NCI-H1105 treated with DMSO at 0.1 percent for 48 hours (cell line): ENCODE measurements around the gene SCRG1.

ENCODE experiments used
- DNase-seq: peaks from one replicate; lab custom pipeline; 2025; lab: John Stamatoyannopoulos, UW

SCRG1 gene

DNA sequence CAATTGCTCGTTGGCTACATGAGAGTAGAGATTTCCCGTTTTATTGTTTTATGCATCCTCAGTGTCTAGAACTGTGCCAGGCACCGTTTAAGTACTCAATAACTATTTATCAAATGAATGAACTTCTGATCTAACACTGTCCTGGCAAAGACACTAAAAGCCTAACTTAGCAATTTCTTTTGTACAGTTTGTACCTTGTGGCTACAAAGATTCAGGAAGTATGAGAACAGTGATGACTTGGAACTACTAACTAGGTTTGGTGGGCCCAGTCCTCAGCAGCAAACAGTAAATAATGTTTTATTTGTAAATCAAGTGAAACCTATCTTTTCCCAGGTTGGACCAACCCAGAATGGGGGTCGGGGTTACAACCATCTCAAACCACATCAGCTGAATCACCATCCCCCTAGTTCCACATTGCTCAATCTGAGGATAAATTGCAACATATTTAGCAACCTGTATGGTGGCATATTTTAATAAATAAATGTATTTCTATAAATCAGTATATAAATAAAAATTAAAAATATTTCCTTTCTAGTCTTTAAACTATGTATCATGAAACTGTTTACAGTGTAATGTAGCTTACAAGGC lies 12.3 kb upstream of the SCRG1 start:
- DNase-seq: no peak

DNA sequence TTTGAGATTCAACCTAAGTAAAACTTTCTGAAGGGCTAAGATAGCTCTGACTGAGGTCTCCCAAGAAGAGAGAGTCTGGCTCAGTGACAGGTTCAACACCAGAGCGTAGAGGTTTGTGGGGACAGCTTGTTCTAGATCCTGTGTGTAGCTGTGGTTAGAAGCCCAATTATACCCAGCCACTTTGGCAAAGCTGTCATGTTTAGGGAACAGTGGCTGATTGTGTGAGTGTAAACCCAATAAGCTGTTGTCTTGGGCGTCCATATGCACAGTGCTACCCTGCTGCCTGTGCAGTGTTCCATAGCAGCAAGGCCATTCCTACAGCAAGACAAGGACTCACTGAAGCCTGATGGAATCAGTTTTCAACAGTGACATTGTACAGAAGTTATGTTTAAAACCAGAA lies 11.2 kb upstream of the SCRG1 start:
- DNase-seq: no peak

DNA sequence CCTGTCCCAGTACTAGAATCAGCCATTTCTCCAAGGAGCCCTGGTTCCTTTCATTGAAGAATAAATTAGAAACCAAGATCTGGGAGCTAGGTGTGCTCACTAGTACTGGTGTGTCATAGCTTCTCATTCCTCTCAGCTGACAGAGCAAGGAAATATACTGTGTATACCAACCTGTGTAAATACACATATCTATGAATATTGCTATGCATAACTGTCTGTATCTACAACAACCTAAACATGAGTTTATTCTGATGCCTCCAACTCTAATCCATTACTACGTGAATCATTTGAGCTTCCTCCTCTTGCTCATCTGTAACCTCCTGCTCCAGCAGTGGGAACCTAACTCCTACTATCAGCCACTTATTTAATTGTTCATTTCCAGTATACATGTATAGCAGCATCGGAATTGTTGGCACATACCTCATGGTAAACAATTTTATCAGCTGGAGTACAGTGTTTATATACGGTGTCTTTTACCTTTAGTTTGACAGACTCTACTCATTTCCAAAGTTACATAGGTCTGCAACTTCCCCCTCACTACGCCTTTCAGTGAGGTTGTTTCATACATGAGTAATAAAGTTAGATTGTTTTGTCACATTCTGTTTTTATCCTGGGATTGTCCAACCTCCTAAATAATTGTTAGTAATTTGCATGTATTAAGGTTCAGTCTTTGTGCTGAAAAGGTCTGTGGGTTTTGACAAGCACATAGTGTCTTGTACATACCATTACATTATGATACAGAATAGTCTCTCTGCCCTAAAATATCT lies 7.1 kb upstream of the SCRG1 start:
- DNase-seq: no peak

DNA sequence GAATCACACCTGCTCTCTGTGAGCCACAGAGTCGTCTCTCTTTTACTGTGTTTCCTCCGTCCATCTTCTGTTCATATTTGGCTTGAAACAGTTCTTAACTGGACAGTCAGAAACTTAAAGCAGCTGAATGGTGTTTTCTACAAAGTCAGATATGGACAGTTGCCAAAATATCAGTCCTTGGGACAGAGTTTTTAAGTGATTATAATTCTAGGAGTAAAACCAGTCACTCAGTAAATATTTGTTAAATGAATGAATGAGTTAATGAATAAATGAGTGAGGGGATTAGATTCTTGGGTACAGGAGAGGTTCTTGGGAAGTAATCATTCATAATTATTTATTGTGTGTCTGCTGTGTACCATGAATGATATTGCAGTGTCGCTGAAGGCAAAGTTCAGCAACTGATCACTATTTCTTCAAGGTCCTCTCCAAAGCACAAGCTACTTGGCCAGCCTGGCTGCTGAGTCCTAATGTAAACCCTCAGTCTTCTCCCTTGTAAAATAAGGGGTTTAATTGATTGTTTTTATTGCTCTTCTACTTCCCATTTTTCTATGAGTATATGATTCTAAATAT lies 5.5 kb upstream of the SCRG1 start:
- no peak for DNase-seq

DNA sequence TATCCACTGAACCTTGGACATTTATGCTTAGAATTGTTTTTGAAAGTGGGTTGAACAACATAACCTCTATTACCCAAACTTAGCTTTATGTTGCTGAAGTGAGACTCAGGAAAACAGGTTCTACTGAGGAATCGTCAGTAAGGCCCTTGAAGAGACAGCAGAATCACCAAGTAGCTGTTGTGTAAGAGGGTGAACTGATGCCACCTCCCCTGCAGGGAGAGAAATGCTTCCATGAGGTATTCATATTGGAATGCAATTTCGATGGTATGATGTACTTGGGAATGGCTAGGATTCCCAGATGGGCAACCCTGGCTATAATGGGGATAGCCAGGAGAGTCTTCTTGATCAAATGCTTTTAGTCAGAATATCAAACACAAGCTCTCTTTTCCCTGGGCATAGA lies 4.1 kb upstream of the SCRG1 start:
- no peak for DNase-seq

DNA sequence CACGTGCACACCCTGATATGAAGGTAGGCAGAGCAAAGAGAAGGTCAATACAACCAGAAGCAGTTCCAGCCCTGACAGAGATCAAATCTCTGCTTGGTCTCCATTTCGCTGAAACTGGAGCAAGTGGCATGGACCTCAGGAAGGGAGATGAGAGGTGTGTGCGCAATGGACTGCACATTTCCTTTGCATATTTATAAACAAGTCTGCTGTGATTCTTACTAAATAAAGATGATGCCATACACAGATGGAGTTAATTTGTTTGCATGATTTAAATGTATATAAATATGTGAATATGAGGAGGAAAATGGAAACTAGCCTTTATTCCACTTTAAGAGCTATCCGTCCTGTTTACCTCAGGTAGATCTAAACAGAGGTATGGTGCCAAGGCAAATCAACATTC lies 2.1 kb upstream of the SCRG1 start:
- no peak for DNase-seq

DNA sequence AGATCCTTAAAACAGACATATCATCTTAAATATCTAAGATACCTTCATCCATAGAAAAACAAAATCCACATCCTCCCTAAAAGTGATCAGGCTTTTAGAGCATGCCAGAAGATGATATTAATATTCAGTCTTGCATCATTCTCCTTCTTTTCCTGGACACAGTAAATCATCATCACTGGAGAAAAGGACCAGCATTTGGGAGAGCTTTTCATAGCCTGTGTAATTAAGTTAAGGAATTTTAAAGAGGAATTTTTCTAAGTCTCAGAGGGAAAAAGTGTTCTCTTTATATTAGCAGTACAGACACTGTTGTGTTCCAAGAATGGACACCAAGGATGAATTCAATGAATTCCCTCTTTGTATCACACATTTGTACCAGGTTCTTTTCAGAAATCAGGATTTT lies 696 bp downstream of the SCRG1 start:
- no peak for DNase-seq

DNA sequence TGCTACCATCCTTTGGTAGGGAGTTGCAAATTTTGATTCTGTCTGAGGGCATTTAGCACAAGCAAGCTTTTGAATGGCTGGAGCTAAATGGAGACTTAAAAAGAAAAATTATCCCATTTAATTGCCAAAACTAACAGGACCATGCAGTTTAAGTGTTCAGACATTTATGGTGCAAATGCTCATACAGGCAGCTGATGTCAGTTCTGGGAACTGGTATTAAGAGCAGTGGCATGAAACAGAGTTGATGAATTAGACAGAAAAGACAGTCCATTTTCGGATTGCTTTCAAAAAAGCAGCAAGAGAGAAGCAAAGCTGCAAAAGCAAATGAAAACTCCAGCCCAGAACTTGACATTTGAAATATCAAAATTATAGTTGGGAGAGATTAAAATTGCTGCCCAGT lies 1.3 kb downstream of the SCRG1 start:
- DNase-seq: no peak

DNA sequence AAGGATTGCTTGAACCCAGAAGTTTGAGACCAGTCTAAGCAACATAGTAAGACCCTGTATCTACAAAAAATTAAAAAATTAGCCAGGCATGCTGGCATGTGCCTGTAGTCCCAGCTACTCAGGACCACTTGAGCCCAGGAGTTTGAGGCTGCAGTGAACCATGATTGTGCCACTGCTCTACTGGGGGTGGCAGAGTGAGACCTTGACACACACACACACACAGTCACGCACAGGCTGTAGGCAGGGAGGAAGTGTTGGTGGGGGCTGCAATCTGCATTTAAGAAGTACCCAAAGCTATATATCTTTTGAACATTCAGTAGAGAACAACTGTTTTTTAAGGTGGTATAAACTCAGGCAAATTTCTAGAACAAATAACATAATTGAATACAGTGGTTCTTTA lies 7.2 kb downstream of the SCRG1 start:
- DNase-seq: no peak

DNA sequence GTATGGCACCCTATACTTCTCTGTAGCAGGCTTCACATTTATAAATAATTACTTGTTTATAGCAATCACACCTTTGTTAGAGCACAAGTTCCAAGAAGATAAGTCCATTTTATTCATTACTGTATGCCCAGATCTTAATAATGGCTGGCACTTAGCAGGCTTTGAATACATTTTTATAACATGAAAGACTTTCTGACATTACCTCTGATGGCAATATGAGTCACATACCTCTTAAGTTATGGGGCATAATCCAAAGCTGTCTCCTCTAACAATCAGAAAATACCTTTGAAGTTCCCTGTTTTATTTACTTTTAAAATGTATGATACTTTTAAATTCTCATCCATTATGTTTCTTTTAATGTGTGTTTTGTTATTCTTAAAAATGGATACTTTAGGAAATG lies 12.2 kb downstream of the SCRG1 start:
- no peak for DNase-seq

DNA sequence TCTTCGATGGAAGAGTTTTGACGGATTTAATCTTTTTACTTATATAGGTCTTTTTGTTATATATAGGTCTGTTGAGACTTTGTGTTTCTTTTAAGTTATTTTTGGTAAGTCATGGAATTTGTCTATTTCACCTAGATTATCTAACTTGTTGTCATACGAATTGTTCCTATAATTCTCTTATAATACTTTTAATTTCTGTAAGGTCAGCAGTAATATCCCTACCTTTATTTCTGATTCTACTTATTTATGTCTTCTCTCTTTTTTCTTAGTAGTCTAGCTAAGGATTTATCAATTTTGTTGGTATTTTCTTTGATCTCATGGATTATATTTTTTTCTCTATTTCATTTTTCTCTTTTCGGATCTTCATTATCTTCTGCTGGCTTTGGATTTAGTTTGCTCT lies 16.6 kb downstream of the SCRG1 start:
- no peak for DNase-seq

DNA sequence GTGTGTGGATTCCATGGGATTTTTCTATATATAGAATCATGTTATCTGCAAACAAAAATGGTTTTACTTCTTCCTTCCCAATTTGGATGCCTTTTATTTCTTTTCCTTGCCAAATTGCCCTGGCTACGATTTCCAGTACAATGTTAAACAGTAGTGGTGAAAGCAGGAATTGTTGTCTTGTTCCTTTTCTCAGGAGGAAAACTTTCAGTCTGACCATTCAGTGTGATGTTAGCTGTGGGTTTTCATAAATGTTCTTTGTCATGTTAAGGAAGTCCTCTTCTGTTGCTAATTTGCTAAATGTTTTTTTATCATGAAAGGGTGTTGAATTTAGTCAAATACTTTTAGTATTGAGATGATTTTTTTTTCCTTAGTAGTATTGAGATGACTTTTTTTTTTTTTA lies 17.3 kb downstream of the SCRG1 start:
- DNase-seq: no peak

DNA sequence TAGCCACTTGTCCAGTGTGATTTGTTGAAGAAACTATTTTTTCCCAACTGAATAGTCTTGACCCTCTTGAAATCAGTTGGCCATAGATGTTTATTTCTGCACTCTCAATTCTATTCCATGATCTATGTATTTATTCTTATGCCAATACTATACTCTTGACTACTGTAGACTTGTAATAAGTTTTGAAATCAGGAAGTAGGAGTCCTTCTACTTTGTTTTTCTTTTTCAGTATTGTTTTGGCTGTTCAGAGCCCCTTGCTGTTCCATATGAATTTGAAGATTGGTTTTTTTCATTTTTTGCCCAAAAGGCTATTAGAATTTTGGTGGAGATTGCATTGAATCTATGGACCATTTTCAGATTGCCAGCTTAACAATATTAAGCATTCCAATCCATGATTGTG lies 17.9 kb downstream of the SCRG1 start:
- no peak for DNase-seq

DNA sequence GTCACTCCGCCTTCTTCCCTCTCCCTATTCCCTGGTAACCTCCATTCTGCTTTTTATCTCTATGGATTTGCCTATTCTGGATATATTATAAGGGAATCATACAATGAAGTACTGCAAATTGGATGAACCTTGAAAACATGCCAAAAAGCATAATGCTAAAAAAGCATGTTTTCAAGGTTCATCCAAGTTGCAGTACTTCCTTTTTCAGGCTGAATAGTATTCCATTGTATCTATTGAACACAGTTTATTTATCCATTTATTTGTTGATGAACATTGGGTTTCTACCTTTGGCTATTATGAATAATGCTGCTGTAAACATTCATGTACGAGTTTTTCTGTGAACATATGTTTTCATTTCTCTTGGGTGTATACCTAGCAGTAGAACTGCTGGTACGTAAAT lies 19.0 kb downstream of the SCRG1 start:
- no peak for DNase-seq

DNA sequence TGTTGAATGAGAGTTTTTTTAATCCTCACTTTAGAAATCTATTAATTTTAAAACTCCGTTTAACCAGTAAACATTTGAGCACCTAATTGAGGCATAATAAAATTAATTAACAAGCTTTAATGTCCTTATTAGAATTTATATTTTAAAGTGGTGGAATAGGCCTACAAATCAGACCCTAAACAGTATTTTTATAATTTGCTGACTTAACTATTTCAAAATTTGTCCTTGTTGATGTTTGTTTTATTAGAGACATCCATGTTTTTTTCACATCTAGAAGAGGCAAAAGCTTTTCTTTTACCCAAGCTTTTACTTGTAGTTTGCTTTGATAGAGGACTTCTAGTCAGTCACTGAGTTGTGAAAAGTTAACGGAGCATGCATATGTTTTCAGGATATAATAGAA lies 24.3 kb downstream of the SCRG1 start:
- DNase-seq: no peak

DNA sequence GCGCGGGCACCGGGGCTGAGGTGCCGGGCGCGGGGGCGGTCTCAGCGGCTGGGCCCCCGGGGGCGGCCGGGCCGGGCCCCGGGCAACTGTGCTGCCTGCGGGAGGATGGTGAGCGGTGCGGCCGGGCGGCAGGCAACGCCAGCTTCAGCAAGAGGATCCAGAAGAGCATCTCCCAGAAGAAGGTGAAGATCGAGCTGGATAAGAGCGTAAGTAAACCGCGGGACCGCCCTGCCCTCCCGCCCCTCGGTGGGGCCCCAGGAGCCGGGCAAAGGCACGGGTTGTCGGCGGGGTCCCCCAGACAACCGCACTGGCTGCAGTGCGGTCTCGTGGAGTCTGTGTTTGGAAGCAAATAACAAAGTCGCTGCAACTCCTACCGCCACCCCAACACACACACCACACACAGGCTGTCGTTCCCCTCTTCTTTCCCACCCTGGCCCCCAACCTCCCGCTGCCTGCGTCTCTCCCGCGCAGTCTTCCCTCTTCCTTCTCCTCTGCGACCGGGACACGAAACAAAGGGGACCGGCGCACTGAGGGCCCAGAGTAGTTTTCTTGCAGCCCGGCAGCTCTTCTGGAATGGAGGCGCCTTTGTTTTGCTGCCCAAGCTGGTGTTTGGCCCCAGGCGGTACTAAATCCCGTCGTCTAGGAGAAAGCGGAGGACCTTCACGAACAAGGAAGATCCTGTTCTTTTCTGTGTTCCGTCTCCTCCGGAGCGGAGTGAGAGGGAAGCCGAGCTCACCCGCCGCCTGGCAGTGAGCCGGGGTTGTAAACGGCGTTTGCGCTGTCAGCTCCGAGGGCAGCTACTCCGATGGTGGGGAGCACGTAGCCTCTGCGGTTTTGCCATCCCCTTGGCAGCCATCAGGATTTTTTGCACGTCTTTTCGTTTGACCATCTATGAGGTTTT lies 27.4 kb downstream of the SCRG1 start:
- DNase-seq: peak; percentile 49

DNA sequence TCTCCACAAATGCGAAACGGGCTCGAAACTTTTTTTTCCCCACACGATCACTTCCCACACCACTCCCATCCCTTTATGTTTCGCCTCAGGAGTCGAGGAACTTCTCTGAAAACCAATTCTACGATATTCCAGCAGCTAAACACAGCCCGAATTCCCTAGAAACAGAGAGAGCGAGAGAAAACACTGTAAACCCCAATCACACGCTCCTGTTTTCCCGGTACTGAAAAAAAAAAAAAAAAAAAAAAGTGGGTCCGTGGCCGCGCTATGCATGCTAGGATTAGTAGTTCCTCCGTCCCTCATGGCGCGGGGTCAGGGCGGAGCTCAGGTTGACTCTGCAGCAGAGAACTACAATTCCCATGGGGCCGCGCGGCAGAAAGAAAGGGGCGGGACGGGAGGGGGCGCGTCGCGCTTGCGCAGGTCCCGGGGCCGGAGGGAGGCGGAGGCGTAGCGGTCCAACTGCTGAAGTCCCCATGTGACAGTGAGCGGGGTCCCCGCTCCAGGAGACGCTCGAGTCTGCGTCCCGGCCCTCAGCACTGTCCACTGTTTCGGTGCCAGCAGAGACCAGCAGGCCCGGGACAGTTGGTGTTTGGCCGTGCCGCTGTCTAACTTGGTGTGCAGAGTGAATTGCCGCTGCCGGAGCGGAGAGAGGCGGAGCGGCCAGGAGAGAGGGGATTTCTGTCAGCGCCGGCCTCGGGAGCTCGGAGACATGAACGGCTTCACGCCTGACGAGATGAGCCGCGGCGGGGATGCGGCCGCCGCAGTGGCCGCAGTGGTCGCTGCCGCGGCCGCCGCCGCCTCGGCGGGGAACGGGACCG lies 28.2 kb downstream of the SCRG1 start, which contains the start of gene SAP30:
TSS of gene SAP30 (plus strand) at position 478 of the 815 bp plus-strand sequence. CDS start at position 707, 229 bp downstream.
- DNase-seq: peak; percentile 91

DNA sequence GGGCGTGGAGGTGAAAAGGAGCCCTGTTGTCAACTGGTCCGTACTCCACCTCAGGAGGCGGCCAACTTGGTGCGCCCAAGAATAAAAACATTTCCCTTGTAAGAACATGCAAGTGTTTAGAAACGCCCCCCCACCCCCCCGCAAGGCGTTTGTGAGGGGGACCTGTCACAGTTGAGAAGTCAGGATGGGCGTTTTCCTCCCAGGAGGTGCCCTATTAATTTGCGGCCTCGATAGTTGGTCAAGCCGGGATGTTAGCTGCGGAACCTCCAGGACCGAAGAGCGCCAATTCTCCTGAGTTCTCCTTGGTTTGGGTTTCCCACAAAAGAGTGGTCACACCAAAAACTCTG lies 28.8 kb downstream of the SCRG1 start:
- DNase-seq: peak; percentile 35

DNA sequence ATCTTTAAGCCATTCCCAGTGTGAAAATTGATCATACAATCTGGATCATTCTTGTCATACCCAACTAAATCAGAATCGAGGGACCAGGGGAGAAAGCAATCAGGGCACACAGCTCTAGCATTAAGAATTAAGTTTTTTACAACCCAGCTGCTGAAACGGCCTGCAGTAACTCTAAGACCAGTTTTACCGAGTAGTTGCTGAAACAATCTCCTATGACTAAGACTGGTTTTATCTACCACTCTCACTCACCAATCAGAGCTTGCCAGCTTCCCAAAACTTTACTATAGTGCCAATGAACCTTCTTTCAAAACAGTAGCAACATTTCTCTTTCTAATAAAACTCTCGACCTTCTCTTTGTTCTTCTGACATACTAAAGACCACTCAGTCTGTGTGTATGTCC lies 31.0 kb downstream of the SCRG1 start:
- no peak for DNase-seq

DNA sequence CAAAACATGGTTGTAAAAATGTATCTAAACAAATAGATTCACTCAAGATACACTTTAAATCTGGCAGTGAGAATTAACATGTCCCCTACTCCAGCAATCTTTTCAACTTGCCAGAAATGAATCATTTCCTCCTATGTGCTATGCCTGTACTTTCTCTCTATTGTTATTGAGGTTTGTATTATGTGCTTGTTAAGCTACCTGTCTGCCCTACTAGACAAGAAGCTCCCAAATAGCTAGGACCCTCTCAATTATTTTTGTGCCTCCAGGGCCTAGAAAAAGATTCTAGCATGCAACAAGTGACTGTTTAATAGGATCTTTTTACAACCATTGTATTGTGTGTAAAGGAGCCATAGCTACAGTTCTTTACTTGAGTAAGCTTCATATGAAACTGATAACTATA lies 31.6 kb downstream of the SCRG1 start:
- DNase-seq: no peak

DNA sequence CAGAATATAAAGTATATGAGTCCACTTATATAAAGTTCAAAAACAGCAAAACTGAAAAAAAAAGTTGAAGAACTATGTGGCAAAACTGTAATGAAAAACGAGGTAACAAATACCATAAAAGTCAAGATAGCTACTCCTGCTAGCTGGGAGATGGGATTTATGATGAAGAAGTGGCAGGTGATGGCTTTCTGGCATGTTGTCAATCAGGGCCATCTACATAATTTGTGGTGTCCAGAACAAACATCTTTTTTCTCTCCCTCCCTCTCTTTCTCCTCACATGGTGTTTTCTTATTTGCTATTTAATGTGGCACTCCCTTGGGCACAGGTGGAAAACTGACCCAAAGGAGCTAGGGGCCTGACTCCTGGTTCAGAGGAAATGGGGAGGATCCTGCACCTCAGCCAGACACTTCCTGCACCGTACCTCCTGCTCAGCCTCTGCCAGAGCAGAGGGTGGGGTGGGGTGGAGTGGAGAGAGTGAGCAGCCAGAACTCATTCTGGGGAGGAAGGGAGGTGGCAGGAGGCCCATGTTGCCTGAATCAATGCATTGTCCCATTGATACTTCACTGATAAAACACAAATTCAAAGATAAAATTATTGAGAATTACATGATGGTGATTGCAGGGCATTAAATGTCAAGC lies 33.4 kb downstream of the SCRG1 start:
- no peak for DNase-seq
